WTC11 (cell line): Measurements from ENCODE around the gene KRT80. TPM values are rescaled to one million over a fixed set of nuclear protein-coding genes. Genes with fewer than 3 reads are reported as not detected.

ENCODE experiments used
- ATAC-seq: fragments of 200-7000 bp; cut with Tn5 transposase; 2 replicates; pipeline ENCODE4 v1.10.0; 2021; ENCODE audit warnings: mild to moderate bottlenecking, moderate library complexity
- CTCF ChIA-PET: fragments of 300-600 bp; sonication (Branson Sonifier 250); formaldehyde crosslinking; loops from one replicate; lab custom pipeline; 2021; ENCODE audit warnings: antibody characterized with exemption; lab: Charles Lee
- POLR2A ChIA-PET: fragments of 350-600 bp; sonication (Branson Sonifier 250); formaldehyde crosslinking; loops from one replicate; lab custom pipeline; 2021; ENCODE audit warnings: antibody characterized with exemption; lab: Charles Lee
- DNase-seq: peaks from one replicate; pipeline ENCODE4 v3.0.0; 2021; ENCODE audit warnings: low spot score
- H3K27ac Mint-ChIP-seq: 2 replicates; pipeline ENCODE4 v1.8.0; 2021; ENCODE audit warnings: mixed read lengths
- H3K27me3 Mint-ChIP-seq: 2 replicates; pipeline ENCODE4 v1.8.0; 2021; ENCODE audit warnings: low read depth, mild to moderate bottlenecking, moderate library complexity, mixed read lengths
- H3K36me3 Mint-ChIP-seq: 2 replicates; pipeline ENCODE4 v1.8.0; 2021; ENCODE audit warnings: mixed read lengths
- H3K4me1 Mint-ChIP-seq: 2 replicates; pipeline ENCODE4 v1.8.0; 2022; ENCODE audit warnings: mixed read lengths
- H3K4me3 Mint-ChIP-seq: 2 replicates; pipeline ENCODE4 v1.8.0; 2021; ENCODE audit warnings: mild to moderate bottlenecking, moderate library complexity, mixed read lengths
- H3K9me3 Mint-ChIP-seq: 2 replicates; pipeline ENCODE4 v1.8.0; 2021; ENCODE audit warnings: mixed read lengths
- CBFB ChIP-seq: sonication (generic); formaldehyde crosslinking; IDR thresholded peaks from 2 replicates; pipeline ENCODE4 v1.8.1; 2022; ENCODE audit warnings: mild to moderate bottlenecking, low read depth, missing genetic modification reagents
- E2F1 ChIP-seq: sonication (generic); formaldehyde crosslinking; IDR thresholded peaks from 2 replicates; pipeline ENCODE4 v1.8.0; 2022; ENCODE audit warnings: mild to moderate bottlenecking, missing genetic modification reagents
- E2F5 ChIP-seq: sonication (generic); formaldehyde crosslinking; IDR thresholded peaks from 2 replicates; pipeline ENCODE4 v1.8.1; 2022; ENCODE audit warnings: mild to moderate bottlenecking, moderate library complexity, missing genetic modification reagents
- ERG ChIP-seq: fragments of 250-450 bp; sonication (Bioruptor Pico); IDR thresholded peaks from 2 replicates; pipeline ENCODE4 v1.8.0; 2021; ENCODE audit warnings: mild to moderate bottlenecking
- FOXK1 ChIP-seq: sonication (generic); formaldehyde crosslinking; IDR thresholded peaks from 2 replicates; pipeline ENCODE4 v1.8.0; 2022; ENCODE audit warnings: mild to moderate bottlenecking, moderate library complexity, missing genetic modification reagents
- FOXP4 ChIP-seq: sonication (generic); formaldehyde crosslinking; IDR thresholded peaks from 2 replicates; pipeline ENCODE4 v1.8.0; 2022; ENCODE audit warnings: mild to moderate bottlenecking, missing genetic modification reagents
- HMGA2 ChIP-seq: fragments of 250-450 bp; sonication (Bioruptor Pico); IDR thresholded peaks from 2 replicates; pipeline ENCODE4 v1.4.0; 2021; ENCODE audit warnings: mild to moderate bottlenecking, moderate library complexity
- PREB ChIP-seq: sonication (generic); formaldehyde crosslinking; IDR thresholded peaks from 2 replicates; pipeline ENCODE4 v1.8.1; 2022; ENCODE audit warnings: mild to moderate bottlenecking, missing genetic modification reagents, moderate library complexity, borderline replicate concordance
- RELA ChIP-seq: sonication (generic); formaldehyde crosslinking; IDR thresholded peaks from 2 replicates; pipeline ENCODE4 v1.8.1; 2022; ENCODE audit warnings: missing genetic modification reagents, mild to moderate bottlenecking, borderline replicate concordance
- RORB ChIP-seq: fragments of 250-450 bp; sonication (Bioruptor Pico); IDR thresholded peaks from 2 replicates; pipeline ENCODE4 v1.9.0; 2021; ENCODE audit warnings: mild to moderate bottlenecking
- ZNF121 ChIP-seq: sonication (generic); formaldehyde crosslinking; IDR thresholded peaks from 2 replicates; pipeline ENCODE4 v1.8.0; 2023; ENCODE audit warnings: missing genetic modification reagents
- ZNF232 ChIP-seq: sonication (generic); formaldehyde crosslinking; IDR thresholded peaks from 2 replicates; pipeline ENCODE4 v1.8.0; 2022; ENCODE audit warnings: mild to moderate bottlenecking, missing genetic modification reagents
- ZNF263 ChIP-seq: sonication (generic); formaldehyde crosslinking; IDR thresholded peaks from 2 replicates; pipeline ENCODE4 v1.8.1; 2022; ENCODE audit warnings: low read depth, mild to moderate bottlenecking, moderate library complexity, missing genetic modification reagents
- ZNF281 ChIP-seq: sonication (generic); formaldehyde crosslinking; IDR thresholded peaks from 2 replicates; pipeline ENCODE4 v1.8.0; 2023; ENCODE audit warnings: mild to moderate bottlenecking, missing genetic modification reagents
- ZNF425 ChIP-seq: fragments of 250-450 bp; sonication (Bioruptor Pico); conservative IDR thresholded peaks from 2 replicates; pipeline ENCODE4 v1.9.0; 2021; ENCODE audit warnings: mild to moderate bottlenecking
- ZNF512 ChIP-seq: sonication (generic); formaldehyde crosslinking; IDR thresholded peaks from 2 replicates; pipeline ENCODE4 v1.8.1; 2022; ENCODE audit warnings: missing genetic modification reagents, borderline replicate concordance
- ZNF671 ChIP-seq: fragments of 250-450 bp; sonication (Bioruptor Pico); IDR thresholded peaks from 2 replicates; pipeline ENCODE4 v1.8.0; 2021; ENCODE audit warnings: mild to moderate bottlenecking
- total RNA-seq: library from RNA; stranded (reverse); gene quantifications from 3 replicates; pipeline ENCODE4 v1.2.3, GENCODE V29; 2021

KRT80 gene
- total RNA-seq, 1 experiment from 2014 or later, result 0.11 TPM

GRCh38 chr12:52228931-52229330 lies 37.1 kb upstream of the KRT80 start (continued):
- TF ChIP-seq PREB (CRISPR knock-in tag) (no peak), HMGA2 (no peak), E2F1 (no peak), FOXK1 (no peak), ZNF263 (CRISPR knock-in tag) (no peak)

GRCh38 chr12:52228366-52228765 lies 36.6 kb upstream of the KRT80 start:
- H3K4me3 Mint-ChIP-seq, result no peak overlapping the region
- peaks cover 38% of the 10 kb centered on the region for H3K27me3 Mint-ChIP-seq
- H3K27ac Mint-ChIP-seq, result no peak overlapping the region
- H3K4me1 Mint-ChIP-seq, result peaks cover 22% of the 10 kb centered on the region
- POLR2A ChIA-PET, result no interaction called here
- H3K36me3 Mint-ChIP-seq, result no peaks in the 10 kb centered on the region
- H3K9me3 Mint-ChIP-seq, result no peaks in the 10 kb centered on the region
- DNase-seq, result no peak
- ATAC-seq, result no peak
- CTCF ChIA-PET, result no interaction called here
- no peak for TF ChIP-seq RELA (CRISPR knock-in tag)

- CTCF ChIA-PET, result interaction anchor here (1.0 to 3.7 kb wide), 3 partner anchors 14 to 71 kb away, joined by 3 to 19 read pairs (median 8); no protein-coding TSS in a partner anchor
- H3K4me3 Mint-ChIP-seq, result no peak overlapping the region
- TF ChIP-seq CBFB (CRISPR knock-in tag), result no peak
- no peak for TF ChIP-seq ZNF232
- TF ChIP-seq ZNF512, result no peak
- H3K27ac Mint-ChIP-seq, result no peak overlapping the region
- no peak for ATAC-seq
- POLR2A ChIA-PET, result no interaction called here
- no peak for DNase-seq
- H3K36me3 Mint-ChIP-seq, result no peaks in the 10 kb centered on the region
- H3K27me3 Mint-ChIP-seq, result peaks cover 32% of the 10 kb centered on the region
- H3K9me3 Mint-ChIP-seq, result no peaks in the 10 kb centered on the region
- peaks cover 21% of the 10 kb centered on the region for H3K4me1 Mint-ChIP-seq
These were observed 35.9 kb upstream of the KRT80 start for GRCh38 chr12:52227606-52228166.

- Mint-ChIP-seq H3K4me1 (peaks cover 9% of the 10 kb centered on the region), H3K27me3 (peaks cover 19% of the 10 kb centered on the region), H3K27ac (no peak overlapping the region; the same call in 1 of the 2 replicates), H3K9me3 (no peaks in the 10 kb centered on the region), H3K36me3 (no peaks in the 10 kb centered on the region), H3K4me3 (no peak overlapping the region)
- DNase-seq (no peak), ATAC-seq (no peak)
- ChIA-PET POLR2A (no interaction called here), CTCF (interaction anchor here (1.0 to 3.7 kb wide), 6 partner anchors 10 to 100 kb away, joined by 3 to 19 read pairs (median 4); no protein-coding TSS in a partner anchor)
- TF ChIP-seq ERG (no peak), ZNF671 (CRISPR knock-in tag) (no peak), ZNF425 (CRISPR knock-in tag) (no peak), ZNF281 (CRISPR knock-in tag) (no peak), ZNF121 (no peak), E2F5 (CRISPR knock-in tag) (no peak), FOXP4 (CRISPR knock-in tag) (no peak), RORB (CRISPR knock-in tag) (no peak)
These were observed 34.6 kb upstream of the KRT80 start for GRCh38 chr12:52226446-52226845.
